GM19467 (cell line): ENCODE measurements around the gene PSEN2.
A peak's percentile ranks its signal among the peaks of the same experiment; 100 is the strongest.
"Not testable (repeated sequence)": the region's sequence is repeated elsewhere in the genome, so short reads cannot be mapped to it uniquely, and the experiment has no call there.

Source experiments
- ATAC-seq: cut with Tn5 transposase; IDR thresholded peaks from one replicate; pipeline ENCODE4 v1.9.1; 2021; ENCODE audit warnings: mild to moderate bottlenecking, moderate library complexity; ENCODE audit not compliant: unreplicated experiment

PSEN2 gene

GRCh38 chr1:226908913-226909312 is 38.5 kb downstream of the PSEN2 start:
- ATAC-seq: no peak

DNA sequence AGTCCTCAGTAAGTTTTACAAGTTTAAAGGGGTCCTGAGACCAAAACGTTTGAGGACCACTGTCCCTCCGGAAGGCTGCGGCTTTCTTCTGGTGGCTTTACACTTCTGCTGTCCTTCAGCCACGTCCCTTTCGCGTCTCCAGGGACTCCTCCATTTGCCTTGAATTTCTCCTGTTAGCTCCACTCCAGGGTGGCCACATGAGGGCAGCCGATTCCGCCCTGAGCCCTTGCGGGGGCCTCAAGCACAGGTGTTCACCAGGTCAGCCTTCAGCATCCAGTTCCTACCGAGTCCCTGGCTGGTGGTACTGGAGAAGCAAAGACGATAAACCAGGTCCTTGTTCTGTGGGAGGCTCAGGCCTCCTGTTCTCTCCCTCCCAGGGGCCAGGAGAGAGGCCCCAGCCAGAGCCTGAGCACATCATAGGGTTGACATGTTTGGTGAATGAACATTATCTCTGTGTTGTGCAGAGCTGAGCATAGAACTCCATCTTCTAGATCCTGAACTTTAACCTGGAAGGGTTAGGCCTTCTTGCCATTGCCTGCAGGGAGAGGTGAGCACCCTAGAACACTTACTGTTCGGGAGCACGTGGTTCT is 42.3 kb downstream of the PSEN2 start:
- ATAC-seq: peak; percentile 63

- peak; percentile 7 for ATAC-seq
These were observed 45.2 kb downstream of the PSEN2 start for GRCh38 chr1:226915672-226915995.

GRCh38 chr1:226916497-226916896 is 46.1 kb downstream of the PSEN2 start:
- no peak for ATAC-seq

GRCh38 chr1:226919587-226919986 is 49.2 kb downstream of the PSEN2 start:
- ATAC-seq: no peak

DNA sequence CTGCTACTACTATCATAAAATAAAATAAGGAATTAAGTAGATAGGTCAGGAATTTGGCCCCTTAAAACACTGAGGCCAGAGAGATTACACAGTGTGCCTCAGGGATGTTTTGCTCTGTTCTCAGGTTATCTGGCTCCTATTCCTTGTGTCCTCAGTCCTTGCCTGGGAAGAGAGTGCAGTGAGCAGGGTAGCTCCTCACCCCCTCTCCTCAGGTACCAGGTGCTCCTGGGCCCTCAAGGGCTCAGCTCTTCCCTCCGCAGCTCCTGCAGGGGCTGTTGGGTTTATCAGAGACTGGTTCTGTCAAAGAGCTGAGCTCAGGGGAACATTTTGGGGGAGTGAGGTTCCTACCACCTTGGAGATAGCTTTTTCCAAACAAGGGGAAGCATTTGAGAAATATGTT is 49.6 kb downstream of the PSEN2 start:
- no peak for ATAC-seq

DNA sequence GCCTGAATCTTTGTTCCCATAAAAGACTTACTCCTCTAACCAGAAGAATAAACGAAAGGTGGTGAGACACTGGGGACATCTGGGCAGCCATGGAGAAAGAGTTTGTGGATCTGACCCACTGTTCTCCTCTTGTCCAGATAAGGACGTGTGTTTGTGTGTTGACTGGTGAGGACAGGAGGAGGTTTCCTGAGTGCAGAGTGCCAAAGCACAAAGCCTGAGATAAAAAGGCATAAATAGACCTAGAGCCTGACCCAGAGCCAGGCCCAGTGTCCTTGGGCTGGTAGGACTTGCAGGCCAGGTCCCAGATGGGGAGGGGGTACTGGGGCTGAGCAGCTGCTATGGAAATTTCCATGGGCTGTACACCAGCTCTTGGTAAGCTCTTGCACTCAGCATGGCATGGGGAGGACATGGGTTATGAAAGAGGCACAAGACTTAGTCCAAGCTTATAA is 50.1 kb downstream of the PSEN2 start:
- no peak for ATAC-seq

DNA sequence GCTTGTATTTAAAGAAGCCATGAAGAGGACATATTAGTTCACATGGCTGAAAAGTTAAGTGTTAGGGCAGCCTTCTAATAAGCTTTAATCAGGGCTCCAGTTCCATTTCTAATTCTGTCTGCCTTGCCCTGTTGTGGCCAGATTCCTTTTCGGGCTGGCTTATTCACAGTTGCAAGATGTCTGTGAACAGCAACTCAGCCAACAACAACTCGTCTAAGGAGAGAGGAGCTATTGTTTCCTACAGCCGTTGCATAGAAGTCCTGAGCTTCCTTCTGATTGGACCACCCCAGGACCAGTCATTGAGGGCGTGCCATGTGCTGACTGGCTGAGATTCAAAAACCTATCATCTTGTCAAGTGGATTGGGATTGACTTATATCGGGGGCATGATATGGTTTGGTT is 51.1 kb downstream of the PSEN2 start:
- no peak for ATAC-seq

GRCh38 chr1:226929260-226930111 is 59.1 kb downstream of the PSEN2 start:
- ATAC-seq: not testable (repeated sequence)

- no peak for ATAC-seq
These were observed 64.2 kb downstream of the PSEN2 start for GRCh38 chr1:226934483-226935237.

GRCh38 chr1:226937940-226938725 is 67.7 kb downstream of the PSEN2 start:
- ATAC-seq: no peak

DNA sequence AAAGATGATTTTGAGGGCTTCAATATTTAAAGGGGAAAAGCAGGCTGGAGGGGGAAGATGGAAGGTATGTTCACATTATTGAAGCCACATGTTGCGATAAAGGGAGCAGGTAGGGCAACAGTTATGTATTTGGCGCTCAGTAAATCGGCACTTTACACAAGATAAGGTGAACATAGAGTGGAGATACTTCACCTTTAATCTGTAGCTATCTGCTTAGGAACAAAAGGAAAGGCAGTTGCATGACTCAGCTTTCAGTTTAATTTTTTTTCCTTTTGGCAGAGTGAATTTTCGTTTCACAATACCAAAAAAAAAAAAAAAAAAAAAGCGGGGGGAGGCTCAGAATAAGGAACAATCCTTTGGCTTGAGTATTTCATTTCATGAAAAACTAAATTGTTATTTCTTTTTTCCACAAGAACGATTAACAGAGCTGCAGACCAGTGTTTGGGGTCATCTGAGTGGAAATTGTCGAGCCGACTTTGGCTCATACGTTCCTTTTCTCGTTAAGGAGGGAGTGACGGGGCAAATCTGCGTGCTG is 68.6 kb downstream of the PSEN2 start:
- ATAC-seq: no peak

DNA sequence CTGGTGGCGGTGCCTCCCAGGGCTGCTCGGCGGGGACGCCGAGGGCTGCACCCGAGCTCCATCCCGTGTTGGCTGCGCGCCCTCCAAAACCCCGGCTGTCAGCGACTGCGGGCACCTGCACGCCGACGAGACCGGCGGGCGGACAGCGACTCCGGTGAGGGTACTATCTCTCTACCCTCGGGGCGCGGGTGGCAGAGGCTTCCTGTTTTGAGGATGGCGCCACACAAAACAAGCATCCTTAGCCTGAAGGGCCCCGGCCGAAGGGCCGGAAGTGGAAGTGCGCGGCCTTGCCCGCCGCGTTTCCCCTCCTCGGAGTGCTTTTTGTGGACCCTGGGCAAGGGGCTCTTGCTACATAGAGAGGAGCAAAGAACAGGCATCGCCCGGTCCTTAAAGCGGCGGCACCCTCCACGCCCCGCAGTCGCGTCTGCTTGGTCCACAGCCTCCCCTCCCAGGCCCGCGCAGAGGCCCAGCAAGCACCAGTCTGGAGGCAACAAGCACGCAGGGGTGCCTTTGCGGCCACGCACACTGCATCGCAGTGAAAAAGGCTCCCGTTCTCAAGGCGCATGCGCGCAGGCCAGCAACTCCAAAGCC is 69.1 kb downstream of the PSEN2 start:
- ATAC-seq: peak; percentile 31

DNA sequence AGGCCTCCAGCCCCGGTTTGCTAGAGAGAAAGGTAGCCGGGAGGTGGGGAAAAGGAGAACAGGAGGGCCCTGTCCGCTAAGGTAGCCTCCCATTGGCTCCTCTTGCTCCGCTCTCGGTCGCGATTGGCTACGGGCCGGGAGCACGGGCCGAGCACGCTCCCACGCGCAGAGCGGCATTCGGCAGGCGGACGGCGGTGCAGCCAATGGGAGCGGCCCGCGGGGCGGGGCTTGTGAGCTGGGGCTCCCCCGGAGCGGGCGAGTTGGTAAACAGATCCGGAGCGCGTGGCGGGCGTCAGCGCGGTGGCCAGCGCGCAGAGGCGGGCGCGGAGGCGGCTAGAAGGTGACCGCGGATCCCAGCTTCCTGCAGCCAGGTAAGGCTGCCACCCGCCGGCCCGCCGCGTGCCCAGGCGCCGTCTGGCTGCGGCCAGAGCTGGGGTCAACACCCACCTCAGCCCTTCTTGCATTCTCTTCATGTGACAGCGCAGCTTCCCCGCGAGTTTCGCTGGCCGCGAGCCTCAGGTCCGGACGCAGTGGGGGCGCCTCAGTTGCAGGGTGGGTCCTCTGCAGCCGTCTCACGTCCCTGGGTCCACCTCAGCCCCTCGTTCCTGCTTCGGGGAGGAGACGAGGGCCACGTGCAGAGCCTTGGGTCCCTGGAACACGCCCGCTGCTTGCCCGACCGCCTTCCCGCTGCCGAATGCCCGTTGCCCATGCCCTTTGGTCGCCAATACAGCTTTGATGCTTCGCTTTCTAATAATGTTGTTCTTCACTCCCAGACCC is 69.8 kb downstream of the PSEN2 start, which contains the start of gene COQ8A:
TSS of gene COQ8A (plus strand) at position 266 of the 777 bp plus-strand sequence. CDS start 21,092 bp downstream, outside the sequence.
- peak; percentile 97 for ATAC-seq

DNA sequence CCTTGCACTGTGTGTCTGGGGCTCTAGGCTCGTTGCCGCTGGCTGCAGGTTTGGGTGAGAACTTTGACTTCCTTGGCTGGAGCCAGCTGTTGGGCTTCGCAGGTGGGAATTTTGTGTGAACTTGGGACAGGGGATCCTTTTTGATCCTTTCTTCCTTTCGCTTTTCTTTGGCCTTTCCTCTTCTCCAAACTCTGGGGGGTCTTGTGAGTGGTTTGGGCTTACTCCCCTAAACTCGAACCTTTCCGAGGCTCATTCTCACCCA is 70.3 kb downstream of the PSEN2 start:
- ATAC-seq: no peak

- no peak for ATAC-seq
These were observed 72.0 kb downstream of the PSEN2 start for GRCh38 chr1:226942392-226942791.

GRCh38 chr1:226943156-226943555 is 72.7 kb downstream of the PSEN2 start:
- ATAC-seq: no peak

GRCh38 chr1:226943927-226944326 is 73.5 kb downstream of the PSEN2 start:
- ATAC-seq: no peak

- ATAC-seq: no peak
These were observed 74.9 kb downstream of the PSEN2 start for GRCh38 chr1:226945106-226945857.
